H9 (cell line): Measurements from ENCODE around the gene BLOC1S5. TPM values are rescaled to one million over a fixed set of nuclear protein-coding genes. Genes with fewer than 3 reads are reported as not detected.

ENCODE experiments used
- DNase-seq: peaks from one replicate; pipeline ENCODE4 v3.0.0-alpha.2; 2017
- H2AFZ ChIP-seq: one replicate; pipeline ENCODE4 v1.6.1; 2013; ENCODE audit warnings: mild to moderate bottlenecking, low read length, control low read depth, moderate library complexity
- H2AK5ac ChIP-seq: 2 replicates; pipeline ENCODE4 v1.6.1; 2013; ENCODE audit warnings: low read length, control low read depth, mixed read lengths; ENCODE audit not compliant: insufficient read length
- H2BK120ac ChIP-seq: one replicate; pipeline ENCODE4 v1.6.1; 2013; ENCODE audit warnings: low read depth, mild to moderate bottlenecking, low read length, control low read depth, inconsistent platforms; ENCODE audit not compliant: poor library complexity, severe bottlenecking
- H2BK12ac ChIP-seq: 2 replicates; pipeline ENCODE4 v1.6.1; 2013; ENCODE audit warnings: low read length, control low read depth, mixed read lengths, low read depth; ENCODE audit not compliant: insufficient read length
- H2BK15ac ChIP-seq: 2 replicates; pipeline ENCODE4 v1.6.1; 2013; ENCODE audit warnings: low read depth, low read length, control low read depth
- H2BK20ac ChIP-seq: one replicate; pipeline ENCODE4 v1.6.1; 2013; ENCODE audit warnings: low read depth, mild to moderate bottlenecking, low read length, control low read depth, inconsistent platforms; ENCODE audit not compliant: poor library complexity, severe bottlenecking
- H2BK5ac ChIP-seq: 2 replicates; pipeline ENCODE4 v1.6.1; 2013; ENCODE audit warnings: low read length, control low read depth, mixed read lengths; ENCODE audit not compliant: insufficient read length
- H3K14ac ChIP-seq: 2 replicates; pipeline ENCODE4 v1.6.1; 2013; ENCODE audit warnings: low read length, control low read depth; ENCODE audit not compliant: insufficient read depth
- H3K18ac ChIP-seq: 2 replicates; pipeline ENCODE4 v1.6.1; 2013; ENCODE audit warnings: low read depth, mild to moderate bottlenecking, mixed read lengths, low read length, control low read depth; ENCODE audit not compliant: insufficient read length
- H3K23ac ChIP-seq: 2 replicates; pipeline ENCODE4 v1.6.1; 2013; ENCODE audit warnings: low read length, control low read depth, mixed read lengths, low read depth; ENCODE audit not compliant: insufficient read length
- H3K23me2 ChIP-seq: 2 replicates; pipeline ENCODE4 v1.6.1; 2013; ENCODE audit warnings: low read depth, mild to moderate bottlenecking, mixed read lengths, low read length, control low read depth; ENCODE audit not compliant: insufficient read length, poor library complexity, severe bottlenecking
- H3K27ac ChIP-seq: 2 replicates; pipeline ENCODE4 v1.5.1; 2013; ENCODE audit warnings: low read length, control low read depth, mixed read lengths, low read depth; ENCODE audit not compliant: insufficient read length
- H3K27me3 ChIP-seq: 2 replicates; pipeline ENCODE4 v1.6.1; 2013; ENCODE audit warnings: low read length, control low read depth, inconsistent platforms; ENCODE audit not compliant: insufficient read depth
- H3K4ac ChIP-seq: 2 replicates; pipeline ENCODE4 v1.6.1; 2013; ENCODE audit warnings: low read depth, mild to moderate bottlenecking, control low read depth, inconsistent platforms, low read length, moderate library complexity
- H3K4me1 ChIP-seq: 2 replicates; pipeline ENCODE4 v1.6.1; 2013; ENCODE audit warnings: low read length, control low read depth, inconsistent platforms; ENCODE audit not compliant: insufficient read depth
- H3K4me2 ChIP-seq: 2 replicates; pipeline ENCODE4 v1.6.1; 2013; ENCODE audit warnings: low read length, control low read depth, mixed read lengths; ENCODE audit not compliant: insufficient read length, insufficient read depth
- H3K56ac ChIP-seq: 2 replicates; pipeline ENCODE4 v1.6.1; 2013; ENCODE audit warnings: low read depth, mild to moderate bottlenecking, mixed read lengths, low read length, control low read depth; ENCODE audit not compliant: insufficient read length
- H3K79me1 ChIP-seq: 2 replicates; pipeline ENCODE4 v1.6.1; 2013; ENCODE audit warnings: low read depth, mild to moderate bottlenecking, moderate library complexity, low read length, control low read depth, inconsistent platforms; ENCODE audit not compliant: insufficient read depth, poor library complexity, severe bottlenecking
- H3K79me2 ChIP-seq: 2 replicates; pipeline ENCODE4 v1.6.1; 2013; ENCODE audit warnings: low read length, control low read depth, inconsistent platforms; ENCODE audit not compliant: insufficient read depth
- H3K9ac ChIP-seq: 2 replicates; pipeline ENCODE4 v1.6.1; 2013; ENCODE audit warnings: low read length, control low read depth, mixed read lengths; ENCODE audit not compliant: insufficient read length; ENCODE audit errors: extremely low read depth
- H3K9me3 ChIP-seq: one replicate; pipeline ENCODE4 v1.6.1; 2013; ENCODE audit warnings: low read depth, low read length, inconsistent platforms; ENCODE audit not compliant: control insufficient read depth
- H3T11ph ChIP-seq: one replicate; pipeline ENCODE4 v1.6.1; 2013; ENCODE audit warnings: mild to moderate bottlenecking, low read length, control low read depth, inconsistent platforms
- H4K20me1 ChIP-seq: one replicate; pipeline ENCODE4 v1.6.1; 2013; ENCODE audit not compliant: control insufficient read depth, insufficient read length, insufficient read depth
- H4K5ac ChIP-seq: 2 replicates; pipeline ENCODE4 v1.6.1; 2013; ENCODE audit warnings: low read depth, mild to moderate bottlenecking, mixed read lengths, low read length, control low read depth; ENCODE audit not compliant: insufficient read length
- H4K8ac ChIP-seq: replicated peaks from 2 replicates; pipeline ENCODE4 v1.6.1; 2013; ENCODE audit warnings: low read length, control low read depth, mixed read lengths, low read depth; ENCODE audit not compliant: insufficient read length
- H4K91ac ChIP-seq: 2 replicates; pipeline ENCODE4 v1.6.1; 2013; ENCODE audit warnings: low read depth, mild to moderate bottlenecking, moderate library complexity, mixed read lengths, low read length, control low read depth; ENCODE audit not compliant: insufficient read length
- H3K27ac Mint-ChIP-seq, 3 experiments: 2 replicates in 2 of 3; 3 replicates in 1 of 3; pipeline ENCODE4 v1.8.0; 2020 to 2021; ENCODE audit warnings: mixed read lengths in 3 of 3, mild to moderate bottlenecking in 1 of 3, moderate library complexity in 1 of 3
- H3K27me3 Mint-ChIP-seq: 2 replicates; pipeline ENCODE4 v1.8.0; 2021; ENCODE audit warnings: low read depth, mild to moderate bottlenecking, moderate library complexity, mixed read lengths
- H3K36me3 Mint-ChIP-seq, 3 experiments: 2 replicates in 2 of 3; 3 replicates in 1 of 3; pipeline ENCODE4 v1.8.0; 2020 to 2021; ENCODE audit warnings: low read depth in 3 of 3, mixed read lengths in 3 of 3; ENCODE audit not compliant: insufficient read depth in 1 of 3
- H3K4me1 Mint-ChIP-seq, 2 experiments: 2 replicates each; pipeline ENCODE4 v1.8.0; 2020; ENCODE audit warnings: mixed read lengths in 2 of 2
- H3K4me3 Mint-ChIP-seq, 2 experiments: 2 replicates in 1 of 2; 3 replicates in 1 of 2; pipeline ENCODE4 v1.8.0; 2020 to 2021; ENCODE audit warnings: mild to moderate bottlenecking in 2 of 2, mixed read lengths in 2 of 2, moderate library complexity in 1 of 2
- H3K9me3 Mint-ChIP-seq, 2 experiments: 2 replicates in 1 of 2; 3 replicates in 1 of 2; pipeline ENCODE4 v1.8.0; 2020; ENCODE audit warnings: mild to moderate bottlenecking in 2 of 2, mixed read lengths in 2 of 2, moderate library complexity in 1 of 2
- CTCF ChIP-seq: fragments of 200-600 bp; sonication (generic); conservative IDR thresholded peaks from 3 replicates; pipeline ENCODE4 v1.8.0; 2021; ENCODE audit warnings: antibody characterized with exemption, mild to moderate bottlenecking
- WGBS: extraction: QIAGEN DNeasy Blood & Tissue Kit; methylation state at CpG from one replicate; pipeline ENCODE4 v1.1.7; 2013; ENCODE audit warnings: missing lambda C conversion rate, low lambda C conversion rate, mixed read lengths; ENCODE audit not compliant: insufficient read length; ENCODE audit errors: extremely low coverage; 5-methylcytosine and 5-hydroxymethylcytosine counted together
- total RNA-seq: library from RNA; stranded (reverse); gene quantifications from 2 replicates; pipeline ENCODE4 v1.2.1, GENCODE V29; 2021

BLOC1S5 gene
- total RNA-seq, 1 experiment from 2014 or later: 15.6 TPM

DNA sequence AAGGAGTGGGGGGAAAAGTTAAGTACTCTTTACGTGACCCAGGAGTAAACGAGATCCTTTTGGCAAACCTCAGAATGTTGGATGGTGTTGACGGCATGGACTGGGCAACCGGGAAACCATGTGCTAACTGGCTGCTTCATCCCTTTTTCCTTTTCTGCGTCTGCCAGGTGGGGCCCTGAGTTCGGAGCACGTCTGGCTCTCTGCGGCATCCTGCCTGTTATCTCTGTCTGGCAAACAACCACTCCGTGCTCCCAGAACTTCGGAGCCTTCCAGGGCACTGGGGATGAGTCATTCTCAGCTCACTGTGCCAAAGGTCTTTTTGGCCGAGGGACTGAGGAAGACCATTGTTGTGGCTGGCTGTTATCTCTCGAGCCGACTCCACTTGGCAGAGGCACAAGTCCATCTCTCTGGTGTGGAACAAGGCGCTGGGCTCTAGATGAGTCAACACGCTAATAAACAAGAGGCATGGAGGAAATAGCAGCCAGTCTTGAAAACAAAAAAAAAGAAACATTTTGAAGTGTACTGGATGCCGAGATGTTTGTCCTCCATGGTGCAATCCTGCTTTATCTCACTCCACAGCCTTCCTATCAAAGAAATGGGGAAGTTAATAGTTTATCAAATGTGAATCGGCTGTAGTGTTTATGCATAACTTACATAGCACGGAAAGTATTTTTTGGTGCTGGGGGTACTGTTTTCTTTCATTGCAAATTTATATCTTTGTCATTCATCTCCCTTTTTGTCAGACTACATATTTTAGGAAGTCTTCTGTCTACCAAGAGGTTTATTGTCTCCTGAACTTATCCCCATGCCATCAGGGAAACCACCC lies 89.0 kb downstream of the BLOC1S5 start:
- Histone ChIP-seq H2AFZ (no peak overlapping the region), H3K4me2 (no peak overlapping the region), H3T11ph (no peak overlapping the region), H2AK5ac (no peak overlapping the region), H2BK5ac (no peak overlapping the region), H3K9ac (no peak overlapping the region), H3K27ac (no peak overlapping the region), H4K5ac (no peak overlapping the region), H2BK12ac (no peak overlapping the region), H3K27me3 (no peaks in the 10 kb centered on the region), H2BK20ac (no peak overlapping the region), H3K56ac (no peak overlapping the region), H3K18ac (no peak overlapping the region), H3K9me3 (peaks cover 2% of the 10 kb centered on the region), H3K79me2 (no peaks in the 10 kb centered on the region), H3K4ac (no peak overlapping the region), H3K79me1 (no peaks in the 10 kb centered on the region), H4K8ac (no peak overlapping the region), H4K91ac (no peak overlapping the region), H4K20me1 (no peaks in the 10 kb centered on the region), H3K23ac (no peak overlapping the region), H3K23me2 (no peaks in the 10 kb centered on the region), H3K4me1 (no peaks in the 10 kb centered on the region), H2BK120ac (no peak overlapping the region), H3K14ac (no peak overlapping the region), H2BK15ac (no peak overlapping the region)
- WGBS: no CpG with 5 or more reads among the region's 18 CpGs
- Mint-ChIP-seq H3K9me3 (peaks cover 8 to 9% of the 10 kb centered on the region in 2 experiments; a peak in 4 of 5 replicates), H3K4me3 (no peak overlapping the region), H3K36me3 (peaks cover 4 to 6% (median 5%) of the 10 kb centered on the region in 3 experiments; a peak in 6 of 7 replicates), H3K27ac (peak overlapping the region in 1 of 3 experiments; percentile 87; a peak in 1 of 7 replicates), H3K4me1 (peaks cover 2 to 5% of the 10 kb centered on the region in 2 experiments; a peak in 3 of 4 replicates), H3K27me3 (peaks cover 2% of the 10 kb centered on the region; the same call in 1 of the 2 replicates)
- TF ChIP-seq CTCF: no peak
- no peak for DNase-seq
